Natural killer cell (primary cell): ENCODE data around the gene CRYBG1. TPM values are rescaled to one million over a fixed set of nuclear protein-coding genes. Genes with fewer than 3 reads are reported as not detected.
A peak's percentile ranks its signal among the peaks of the same experiment; 100 is the strongest.

Experiments used
- ATAC-seq, 3 donors: fragments of 150-1000 bp in 2 of 3; fragments of 200-7000 bp in 1 of 3; cut with Tn5 transposase; 1 replicate in 1 of 3; 2 replicates in 2 of 3; pipeline ENCODE4 v1.10.0; 2021; ENCODE audit warnings: mild to moderate bottlenecking in 2 of 3, moderate library complexity in 2 of 3
- DNase-seq, 2 donors: peaks; one replicate each; pipeline versions ENCODE4 v3.0.0 to v3.0.0-alpha.2; 2013 to 2021; ENCODE audit warnings: mixed read lengths in 1 of 2
- H3K27ac ChIP-seq: one replicate; pipeline ENCODE4 v1.5.1; 2013; ENCODE audit warnings: mild to moderate bottlenecking, low read length
- H3K27me3 ChIP-seq: one replicate; pipeline ENCODE4 v1.6.1; 2013; ENCODE audit warnings: low read length; ENCODE audit not compliant: control insufficient read depth, insufficient read depth
- H3K36me3 ChIP-seq: one replicate; pipeline ENCODE4 v1.6.1; 2013; ENCODE audit warnings: low read length; ENCODE audit not compliant: control insufficient read depth, insufficient read depth
- H3K4me1 ChIP-seq: one replicate; pipeline ENCODE4 v1.6.1; 2013; ENCODE audit warnings: low read length; ENCODE audit not compliant: control insufficient read depth, insufficient read depth
- H3K4me3 ChIP-seq: one replicate; pipeline ENCODE4 v1.5.1; 2013; ENCODE audit warnings: low read length
- H3K9me3 ChIP-seq: one replicate; pipeline ENCODE4 v1.6.1; 2013; ENCODE audit warnings: low read length; ENCODE audit not compliant: control insufficient read depth, insufficient read depth
- H3K27ac Mint-ChIP-seq, 2 donors: one replicate each; pipeline ENCODE4 v1.8.0; 2022; ENCODE audit warnings: mild to moderate bottlenecking in 2 of 2, mixed read lengths in 2 of 2, moderate library complexity in 1 of 2
- H3K27me3 Mint-ChIP-seq, 2 donors: one replicate each; pipeline ENCODE4 v1.8.0; 2022; ENCODE audit warnings: low read depth in 2 of 2, mixed read lengths in 2 of 2
- H3K36me3 Mint-ChIP-seq: one replicate; pipeline ENCODE4 v1.8.0; 2022; ENCODE audit warnings: mixed read lengths
- H3K4me1 Mint-ChIP-seq, 2 donors: one replicate each; pipeline ENCODE4 v1.8.0; 2022; ENCODE audit warnings: mixed read lengths in 2 of 2
- H3K4me3 Mint-ChIP-seq: one replicate; pipeline ENCODE4 v1.8.0; 2022; ENCODE audit warnings: mild to moderate bottlenecking, moderate library complexity, mixed read lengths
- H3K9me3 Mint-ChIP-seq, 2 donors: one replicate each; pipeline ENCODE4 v1.8.0; 2022; ENCODE audit warnings: mixed read lengths in 2 of 2
- CTCF ChIP-seq: fragments of 200-600 bp; IDR thresholded peaks from one replicate; pipeline ENCODE4 v1.8.0; 2022; ENCODE audit warnings: antibody characterized with exemption
- WGBS: methylation state at CpG from one replicate; pipeline ENCODE4 v1.1.7; 2013; ENCODE audit warnings: missing lambda C conversion rate; ENCODE audit not compliant: insufficient coverage; 5-methylcytosine and 5-hydroxymethylcytosine counted together
- intact Hi-C: fragments of 100-400 bp; cut with micrococcal nuclease; formaldehyde crosslinking; loops from one replicate; pipeline ENCODE4 v1.14.2; 2022
- total RNA-seq, 4 donors: library from RNA; stranded (reverse); fragments of 120-200 nt in 1 of 4; gene quantifications; one replicate each; pipeline versions ENCODE4 v1.2.3 to v1.2.4, GENCODE V29; 2013 to 2022

The CRYBG1 gene
- total RNA-seq, 3 donors from 2014 or later (not counting 1 experiment from before 2014, with no cell fraction given), result 16.3 to 21.8 (median 17.5) TPM

GRCh38 chr6:106508834-106509233, 148.3 kb downstream of the CRYBG1 start:
- intact Hi-C loops, result no loop called here

GRCh38 chr6:106509420-106510089, 149.0 kb downstream of the CRYBG1 start:
- DNase-seq, result peak in 1 of 2 donors; percentile 52
- no peaks in the 10 kb centered on the region for H3K9me3 ChIP-seq
- 30% methylated on average over 25 of the region's 25 CpGs for WGBS
- no peak for TF ChIP-seq CTCF
- H3K4me1 Mint-ChIP-seq, result peaks cover 41 to 43% of the 10 kb centered on the region in 2 donors
- no peak overlapping the region for H3K27ac ChIP-seq
- intact Hi-C loops, result loop anchor here (2.0 to 5.0 kb wide), 3 partner anchors 15 to 182 kb away; partner anchors contain the start of gene ATG5
- peaks cover 5% of the 10 kb centered on the region for H3K27me3 ChIP-seq
- peak overlapping the region; percentile 91 for H3K4me3 ChIP-seq
- ATAC-seq, result peak in 1 of 3 donors; percentile 10
- no peaks in the 10 kb centered on the region for H3K36me3 ChIP-seq
- H3K9me3 Mint-ChIP-seq, result no peaks in the 10 kb centered on the region
- no peaks in the 10 kb centered on the region for H3K36me3 Mint-ChIP-seq
- peak overlapping the region; percentile 88 for H3K4me3 Mint-ChIP-seq
- peaks cover 32% of the 10 kb centered on the region for H3K4me1 ChIP-seq
- peak overlapping the region in 1 of 2 donors; percentile 95 for H3K27ac Mint-ChIP-seq
- peaks cover 28 to 36% of the 10 kb centered on the region in 2 donors for H3K27me3 Mint-ChIP-seq

More at GRCh38 chr6:106508834-106509233, 148.3 kb downstream of the CRYBG1 start:
- H3K27me3 ChIP-seq, result peaks cover 5% of the 10 kb centered on the region
- H3K4me3 Mint-ChIP-seq, result no peak overlapping the region
- no peak overlapping the region for H3K27ac ChIP-seq
- H3K4me1 Mint-ChIP-seq, result peaks cover 35 to 36% of the 10 kb centered on the region in 2 donors
- H3K27me3 Mint-ChIP-seq, result peaks cover 28 to 36% of the 10 kb centered on the region in 2 donors
- ATAC-seq (no peak), DNase-seq (no peak)
- no peak for TF ChIP-seq CTCF
- peaks cover 28% of the 10 kb centered on the region for H3K4me1 ChIP-seq
- H3K36me3 ChIP-seq, result no peaks in the 10 kb centered on the region
- H3K9me3 Mint-ChIP-seq, result no peaks in the 10 kb centered on the region
- H3K9me3 ChIP-seq, result no peaks in the 10 kb centered on the region
- H3K27ac Mint-ChIP-seq, result no peak overlapping the region
- H3K4me3 ChIP-seq, result no peak overlapping the region
- no peaks in the 10 kb centered on the region for H3K36me3 Mint-ChIP-seq
- whole genome bisulfite sequencing, result 83% methylated on average over 3 of the region's 3 CpGs

GRCh38 chr6:106510090-106510970, 149.8 kb downstream of the CRYBG1 start:
- intact Hi-C loops, result loop anchor here (2.0 to 5.0 kb wide), 3 partner anchors 14 to 183 kb away; partner anchors contain the start of gene ATG5
- Histone ChIP-seq H3K4me1 (peaks cover 32% of the 10 kb centered on the region), H3K27ac (no peak overlapping the region), H3K36me3 (no peaks in the 10 kb centered on the region), H3K27me3 (peaks cover 5% of the 10 kb centered on the region), H3K9me3 (no peaks in the 10 kb centered on the region), H3K4me3 (peak overlapping the region; percentile 91)
- Mint-ChIP-seq H3K9me3 (no peaks in the 10 kb centered on the region), H3K36me3 (no peaks in the 10 kb centered on the region), H3K4me1 (peaks cover 41 to 43% of the 10 kb centered on the region in 2 donors), H3K27me3 (peaks cover 28 to 36% of the 10 kb centered on the region in 2 donors), H3K4me3 (peak overlapping the region; percentile 88), H3K27ac (peak overlapping the region; percentile 50 to 95)
- DNase-seq, result peak; percentile 40 to 79
- no peak for TF ChIP-seq CTCF
- 2% methylated on average over 55 of the region's 56 CpGs for WGBS
- ATAC-seq, result peak; percentile 21 to 31 (median 26)
